Testis (tissue), 3 donors: ENCODE results near the gene ADRA2C. TPM values are rescaled to one million over a fixed set of nuclear protein-coding genes. Genes with fewer than 3 reads are reported as not detected.

Source experiments
- DNase-seq: peaks from one replicate; pipeline ENCODE4 v3.0.0-alpha.2; 2019
- H3K27ac ChIP-seq, 2 donors: fragments of 200-600 bp; sonication (generic); one replicate each; pipeline ENCODE4 v1.5.1; 2019
- H3K27me3 ChIP-seq: fragments of 200-600 bp; sonication (generic); one replicate; pipeline ENCODE4 v1.5.1; 2019
- H3K36me3 ChIP-seq: fragments of 200-600 bp; sonication (generic); one replicate; pipeline ENCODE4 v1.5.1; 2017; ENCODE audit warnings: low read depth; ENCODE audit errors: missing control alignments
- H3K4me1 ChIP-seq: fragments of 200-600 bp; sonication (generic); one replicate; pipeline ENCODE4 v1.5.1; 2019
- H3K4me3 ChIP-seq, 2 donors: fragments of 200-600 bp; sonication (generic); one replicate each; pipeline ENCODE4 v1.5.1; 2017 to 2019
- H3K9me3 ChIP-seq: fragments of 200-600 bp; sonication (generic); one replicate; pipeline ENCODE4 v1.5.1; 2017
- CTCF ChIP-seq, 3 experiments: fragments of 450-650 bp in 2 of 3; fragments of 200-600 bp in 1 of 3; sonication (generic) in 1 of 3; IDR thresholded peaks; one replicate each; pipeline ENCODE4 v1.5.1; 2016 to 2019; ENCODE audit warnings: antibody characterized with exemption in 3 of 3, mild to moderate bottlenecking in 2 of 3, moderate library complexity in 1 of 3
- POLR2A ChIP-seq: fragments of 450-650 bp; IDR thresholded peaks from one replicate; pipeline ENCODE4 v1.6.1; 2017; ENCODE audit warnings: antibody characterized with exemption, mild to moderate bottlenecking, moderate library complexity
- WGBS, 2 donors: methylation state at CpG; one replicate each; pipeline ENCODE4 v1.1.5; 2018; 5-methylcytosine and 5-hydroxymethylcytosine counted together
- intact Hi-C: fragments of 100-400 bp; cut with DNase I; formaldehyde crosslinking; loops from one replicate; pipeline ENCODE4 v1.15.1; 2023; ENCODE audit warnings: low total_unique reads
- polyA plus RNA-seq: library from polyadenylated mRNA; stranded (reverse); fragments of 350-450 nt; fragmentation: Illumina TruSeq; extraction: RNeasy Lipid Tissue Mini Kit (QIAGEN cat#74804); gene quantifications from one replicate; pipeline ENCODE4 v1.2.3, GENCODE V29; 2014; ENCODE audit warnings: low read depth, low replicate concordance; ENCODE audit not compliant: insufficient read depth
- total RNA-seq, 2 donors: library from RNA; depleted of rRNA; stranded (reverse); fragments of >200 nt; gene quantifications; one replicate each; pipeline ENCODE4 v1.2.3, GENCODE V29; 2016

Gene ADRA2C
- total and polyA plus RNA-seq, 3 donors from 2014 or later: 7.2 to 16.0 (median 9.3) TPM

- H3K27me3 ChIP-seq: no peaks in the 10 kb centered on the region
- DNase-seq: no peak
- TF ChIP-seq CTCF (IDR thresholded peaks at IDR 0.05) (no peak), POLR2A (no peak)
Observed at GRCh38 chr4:3736806-3737205, 29.4 kb upstream of the ADRA2C start.

GRCh38 chr4:3739577-3739976 lies 26.6 kb upstream of the ADRA2C start:
- Histone ChIP-seq H3K27me3 (no peaks in the 10 kb centered on the region), H3K4me1 (no peaks in the 10 kb centered on the region), H3K9me3 (no peaks in the 10 kb centered on the region), H3K36me3 (no peaks in the 10 kb centered on the region), H3K4me3 (no peak overlapping the region), H3K27ac (no peak overlapping the region)
- TF ChIP-seq CTCF (IDR thresholded peaks at IDR 0.05): no peak
- WGBS, 2 donors: 91% methylated on average over 13 of the region's 13 CpGs; no CpG with 5 or more reads in 1 of the 2 donors
- intact Hi-C loops: no loop called here
- no peak for DNase-seq

More at GRCh38 chr4:3736806-3737205, 29.4 kb upstream of the ADRA2C start:
- H3K4me3 ChIP-seq: no peak overlapping the region
- H3K36me3 ChIP-seq: no peaks in the 10 kb centered on the region
- no peaks in the 10 kb centered on the region for H3K4me1 ChIP-seq
- 53 to 64% methylated on average over 6 of the region's 6 CpGs for WGBS, 2 donors
- no peak overlapping the region for H3K27ac ChIP-seq
- intact Hi-C loops: no loop called here
- H3K9me3 ChIP-seq: no peaks in the 10 kb centered on the region

- Histone ChIP-seq H3K9me3 (no peaks in the 10 kb centered on the region), H3K4me1 (no peaks in the 10 kb centered on the region), H3K4me3 (no peak overlapping the region), H3K36me3 (no peaks in the 10 kb centered on the region), H3K27ac (no peak overlapping the region), H3K27me3 (no peaks in the 10 kb centered on the region)
- DNase-seq: no peak
- no peak for TF ChIP-seq CTCF (IDR thresholded peaks at IDR 0.05)
- TF ChIP-seq POLR2A: no peak
- WGBS, 2 donors: 87 to 88% methylated on average over 19 to 25 of the region's 25 CpGs
- intact Hi-C loops: no loop called here
Observed at GRCh38 chr4:3740256-3740655, 25.9 kb upstream of the ADRA2C start.

GRCh38 chr4:3741217-3742011 lies 24.8 kb upstream of the ADRA2C start:
- intact Hi-C loops: no loop called here
- Histone ChIP-seq H3K4me3 (no peak overlapping the region), H3K36me3 (no peaks in the 10 kb centered on the region), H3K4me1 (no peaks in the 10 kb centered on the region), H3K9me3 (no peaks in the 10 kb centered on the region), H3K27ac (no peak overlapping the region), H3K27me3 (no peaks in the 10 kb centered on the region)
- DNase-seq: no peak
- WGBS, 2 donors: 86 to 94% methylated on average over 16 to 19 of the region's 19 CpGs
- TF ChIP-seq CTCF (IDR thresholded peaks at IDR 0.05) (no peak), POLR2A (no peak)

- 95 to 100% methylated on average over 1 to 3 of the region's 3 CpGs for WGBS, 2 donors
- intact Hi-C loops: no loop called here
- H3K27me3 ChIP-seq: no peaks in the 10 kb centered on the region
Observed at GRCh38 chr4:3742610-3743009, 23.6 kb upstream of the ADRA2C start.

More at GRCh38 chr4:3742610-3743009, 23.6 kb upstream of the ADRA2C start:
- no peak overlapping the region for H3K4me3 ChIP-seq
- no peak overlapping the region for H3K27ac ChIP-seq
- no peaks in the 10 kb centered on the region for H3K36me3 ChIP-seq
- no peaks in the 10 kb centered on the region for H3K9me3 ChIP-seq
- TF ChIP-seq POLR2A: no peak
- no peak for DNase-seq
- H3K4me1 ChIP-seq: no peaks in the 10 kb centered on the region
